Osteocyte (in vitro differentiated cells): Measurements from ENCODE around the gene AKAP9. TPM values are rescaled to one million over a fixed set of nuclear protein-coding genes. Genes with fewer than 3 reads are reported as not detected.
"Not testable (repeated sequence)": the region's sequence is repeated elsewhere in the genome, so short reads cannot be mapped to it uniquely, and the experiment has no call there.

Source experiments
- DNase-seq: peaks from one replicate; pipeline ENCODE4 v3.0.0; 2021; ENCODE audit warnings: mixed read lengths; ENCODE audit not compliant: unreplicated experiment; ENCODE audit errors: extremely low spot score
- H3K27ac Mint-ChIP-seq: one replicate; pipeline ENCODE4 v1.8.0; 2021; ENCODE audit warnings: mild to moderate bottlenecking, mixed read lengths; ENCODE audit not compliant: unreplicated experiment
- H3K27me3 Mint-ChIP-seq: one replicate; pipeline ENCODE4 v1.8.0; 2021; ENCODE audit warnings: mixed read lengths; ENCODE audit not compliant: unreplicated experiment
- H3K36me3 Mint-ChIP-seq: one replicate; pipeline ENCODE4 v1.8.0; 2021; ENCODE audit warnings: mixed read lengths; ENCODE audit not compliant: unreplicated experiment
- H3K4me1 Mint-ChIP-seq: one replicate; pipeline ENCODE4 v1.8.0; 2021; ENCODE audit warnings: mixed read lengths; ENCODE audit not compliant: unreplicated experiment
- H3K4me3 Mint-ChIP-seq: one replicate; pipeline ENCODE4 v1.8.0; 2021; ENCODE audit warnings: mild to moderate bottlenecking, moderate library complexity, mixed read lengths; ENCODE audit not compliant: unreplicated experiment
- H3K9me3 Mint-ChIP-seq: one replicate; pipeline ENCODE4 v1.8.0; 2021; ENCODE audit warnings: mixed read lengths; ENCODE audit not compliant: unreplicated experiment
- CTCF ChIP-seq: fragments of 200-600 bp; sonication (generic); IDR thresholded peaks from 2 replicates; pipeline ENCODE4 v1.5.0; 2021; ENCODE audit warnings: antibody characterized with exemption, mild to moderate bottlenecking, moderate library complexity
- total RNA-seq: library from RNA; stranded (reverse); gene quantifications from 2 replicates; pipeline ENCODE4 v1.2.1, GENCODE V29; 2021

AKAP9 gene
- total RNA-seq, 1 donor from 2014 or later: 47.2 TPM

- no peak for TF ChIP-seq CTCF
- Mint-ChIP-seq H3K4me1 (peaks cover 5% of the 10 kb centered on the region), H3K27ac (no peak overlapping the region), H3K27me3 (no peaks in the 10 kb centered on the region), H3K4me3 (no peak overlapping the region), H3K36me3 (peaks cover 10% of the 10 kb centered on the region), H3K9me3 (no peaks in the 10 kb centered on the region)
- no peak for DNase-seq
These were observed 33.0 kb downstream of the AKAP9 start for GRCh38 chr7:91973639-91974038.

GRCh38 chr7:91974066-91974465 lies 33.4 kb downstream of the AKAP9 start:
- no peak for DNase-seq

GRCh38 chr7:91976743-91977142 lies 36.1 kb downstream of the AKAP9 start:
- DNase-seq: no peak
- Mint-ChIP-seq H3K9me3 (no peaks in the 10 kb centered on the region), H3K4me3 (no peak overlapping the region), H3K36me3 (peaks cover 12% of the 10 kb centered on the region), H3K27ac (no peak overlapping the region), H3K27me3 (no peaks in the 10 kb centered on the region), H3K4me1 (peaks cover 2% of the 10 kb centered on the region)
- TF ChIP-seq CTCF: no peak

More at GRCh38 chr7:91974066-91974465, 33.4 kb downstream of the AKAP9 start:
- no peaks in the 10 kb centered on the region for H3K9me3 Mint-ChIP-seq
- no peak overlapping the region for H3K27ac Mint-ChIP-seq
- no peak overlapping the region for H3K4me3 Mint-ChIP-seq
- H3K4me1 Mint-ChIP-seq: peaks cover 5% of the 10 kb centered on the region
- peaks cover 10% of the 10 kb centered on the region for H3K36me3 Mint-ChIP-seq
- no peaks in the 10 kb centered on the region for H3K27me3 Mint-ChIP-seq
- no peak for TF ChIP-seq CTCF

GRCh38 chr7:91979590-91979989 lies 38.9 kb downstream of the AKAP9 start:
- no peak for TF ChIP-seq CTCF
- Mint-ChIP-seq H3K4me3 (no peak overlapping the region), H3K36me3 (peaks cover 20% of the 10 kb centered on the region), H3K27me3 (no peaks in the 10 kb centered on the region), H3K9me3 (no peaks in the 10 kb centered on the region), H3K4me1 (no peaks in the 10 kb centered on the region), H3K27ac (no peak overlapping the region)
- no peak for DNase-seq

- H3K4me1 Mint-ChIP-seq, H3K9me3 Mint-ChIP-seq, DNase-seq, H3K27ac Mint-ChIP-seq, H3K27me3 Mint-ChIP-seq, H3K4me3 Mint-ChIP-seq: not testable (repeated sequence)
- H3K36me3 Mint-ChIP-seq: peaks cover 18% of the 10 kb centered on the region
These were observed 41.7 kb downstream of the AKAP9 start for GRCh38 chr7:91982352-91982751.

- TF ChIP-seq CTCF: no peak
- Mint-ChIP-seq H3K27me3 (no peaks in the 10 kb centered on the region), H3K4me1 (no peaks in the 10 kb centered on the region), H3K27ac (no peak overlapping the region), H3K9me3 (no peaks in the 10 kb centered on the region), H3K4me3 (no peak overlapping the region), H3K36me3 (peaks cover 10% of the 10 kb centered on the region)
- DNase-seq: no peak
These were observed 47.6 kb downstream of the AKAP9 start for GRCh38 chr7:91988213-91988612.
